NK-92 (cell line): ENCODE data around the gene SUPT3H.

ENCODE experiments used
- DNase-seq: peaks from one replicate; lab custom pipeline; 2025; ENCODE audit not compliant: unreplicated experiment; lab: John Stamatoyannopoulos, UW

Gene SUPT3H

GRCh38 chr6:45260696-45261095, 117.0 kb downstream of the SUPT3H start:
- no peak for DNase-seq

- DNase-seq, result no peak
Measured at GRCh38 chr6:45256697-45257695, 120.7 kb downstream of the SUPT3H start.

GRCh38 chr6:45255434-45255833, 122.3 kb downstream of the SUPT3H start:
- DNase-seq, result no peak

GRCh38 chr6:45254253-45254652, 123.5 kb downstream of the SUPT3H start:
- DNase-seq, result no peak

- no peak for DNase-seq
Measured at GRCh38 chr6:45253453-45253852, 124.3 kb downstream of the SUPT3H start.

GRCh38 chr6:45231660-45232059, 146.1 kb downstream of the SUPT3H start:
- no peak for DNase-seq

- DNase-seq, result no peak
Measured at GRCh38 chr6:45229416-45229815, 148.3 kb downstream of the SUPT3H start.

GRCh38 chr6:45226081-45226480, 151.7 kb downstream of the SUPT3H start:
- no peak for DNase-seq

- no peak for DNase-seq
Measured at GRCh38 chr6:45222380-45222779, 155.4 kb downstream of the SUPT3H start.

- no peak for DNase-seq
Measured at GRCh38 chr6:45215759-45216158, 162.0 kb downstream of the SUPT3H start.

GRCh38 chr6:45212976-45213375, 164.8 kb downstream of the SUPT3H start:
- no peak for DNase-seq

- DNase-seq, result no peak
Measured at GRCh38 chr6:45209762-45210161, 168.0 kb downstream of the SUPT3H start.

- no peak for DNase-seq
Measured at GRCh38 chr6:45206793-45207492, 170.8 kb downstream of the SUPT3H start.

- DNase-seq, result no peak
Measured at GRCh38 chr6:45201484-45201883, 176.2 kb downstream of the SUPT3H start.

GRCh38 chr6:45200510-45200909, 177.2 kb downstream of the SUPT3H start:
- no peak for DNase-seq

- no peak for DNase-seq
Measured at GRCh38 chr6:45199554-45199953, 178.2 kb downstream of the SUPT3H start.

- no peak for DNase-seq
Measured at GRCh38 chr6:45196121-45196520, 181.6 kb downstream of the SUPT3H start.

GRCh38 chr6:45195137-45195536, 182.6 kb downstream of the SUPT3H start:
- DNase-seq, result no peak

GRCh38 chr6:45192556-45192955, 185.2 kb downstream of the SUPT3H start:
- no peak for DNase-seq

GRCh38 chr6:45191414-45191813, 186.3 kb downstream of the SUPT3H start:
- no peak for DNase-seq

GRCh38 chr6:45187836-45188235, 189.9 kb downstream of the SUPT3H start:
- no peak for DNase-seq
